KOPT-K1 (cell line): Measurements from ENCODE around the gene SETDB2.

Experiments
- H3K27ac ChIP-seq: fragments of 200-600 bp; sonication (generic); 2 replicates; pipeline ENCODE4 v1.5.1; 2016; ENCODE audit warnings: antibody characterized with exemption, mild to moderate bottlenecking, low read depth, low read length; ENCODE audit not compliant: poor library complexity, severe bottlenecking
- H3K36me3 ChIP-seq: fragments of 200-600 bp; sonication (generic); 2 replicates; pipeline ENCODE4 v1.5.1; 2017; ENCODE audit warnings: antibody characterized with exemption, mild to moderate bottlenecking, low read length, moderate library complexity; ENCODE audit not compliant: insufficient read depth
- H3K9me3 ChIP-seq: fragments of 200-600 bp; sonication (generic); 2 replicates; pipeline ENCODE4 v1.5.1; 2017; ENCODE audit warnings: antibody characterized with exemption, low read length, mild to moderate bottlenecking; ENCODE audit not compliant: insufficient read depth, poor library complexity, severe bottlenecking

The SETDB2 gene

DNA sequence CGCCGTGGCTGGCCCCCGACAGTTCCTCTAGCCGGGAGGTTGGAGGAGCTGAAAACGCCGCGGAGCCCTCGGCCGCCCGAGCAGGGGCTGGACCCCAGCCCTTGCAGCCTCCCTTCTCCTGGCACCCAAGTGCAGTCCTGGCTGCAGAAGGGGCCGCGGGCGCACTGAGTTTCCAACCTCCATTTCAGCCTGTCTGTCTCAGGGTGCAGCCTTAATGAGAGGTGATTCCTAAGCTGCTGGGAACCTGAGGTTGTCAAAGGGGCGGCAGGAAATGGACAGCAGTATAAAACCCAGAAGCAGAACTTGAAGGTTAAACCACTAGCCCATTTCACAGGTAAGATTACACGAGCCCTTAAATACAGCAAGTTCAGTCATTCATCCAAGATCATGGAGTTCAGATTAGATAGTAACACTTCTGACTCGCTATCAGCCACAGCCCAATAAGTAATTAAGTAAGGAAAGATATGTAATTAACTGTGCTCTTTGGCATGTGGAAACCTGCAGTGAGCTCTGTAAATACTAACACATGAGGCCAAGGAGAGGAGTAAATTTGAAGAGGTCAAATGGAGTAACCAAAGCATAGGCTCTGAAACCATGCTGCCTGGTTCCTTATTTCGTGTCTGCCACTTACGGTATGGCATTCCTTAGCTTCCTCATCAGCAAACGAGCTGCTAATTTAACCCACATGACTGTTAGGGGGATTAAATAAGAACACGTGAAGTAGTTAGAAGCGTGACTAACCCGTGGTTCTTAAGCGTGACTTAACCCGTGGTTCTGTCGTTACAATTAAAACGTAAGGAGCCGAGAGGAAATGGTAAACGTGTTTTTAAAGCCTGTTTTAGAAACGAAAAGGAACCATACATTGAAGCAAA, 686 bp downstream of the SETDB2 start:
- no peaks in the 10 kb centered on the region for H3K36me3 ChIP-seq
- peak overlapping the region; percentile 82 for H3K27ac ChIP-seq
- H3K9me3 ChIP-seq, result no peaks in the 10 kb centered on the region

DNA sequence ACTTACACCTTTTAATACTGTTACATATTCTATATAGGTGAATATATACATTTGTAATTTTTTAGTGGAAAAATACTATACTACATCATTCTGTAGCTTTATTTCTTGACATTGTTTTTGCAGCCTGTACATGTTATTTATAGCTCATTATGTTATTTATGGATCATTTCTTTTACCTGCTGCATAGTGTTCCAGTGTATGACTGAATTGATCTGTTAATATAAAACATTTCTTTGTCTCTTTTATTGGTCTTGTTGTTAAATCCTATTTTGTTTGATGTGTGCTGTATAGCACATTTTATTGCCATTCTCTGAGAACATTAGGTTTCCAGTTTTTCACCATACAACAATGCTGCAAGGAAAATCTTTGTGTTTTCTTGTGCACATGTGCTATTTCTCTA, 2.4 kb downstream of the SETDB2 start:
- no peaks in the 10 kb centered on the region for H3K9me3 ChIP-seq
- no peaks in the 10 kb centered on the region for H3K36me3 ChIP-seq
- no peak overlapping the region for H3K27ac ChIP-seq

DNA sequence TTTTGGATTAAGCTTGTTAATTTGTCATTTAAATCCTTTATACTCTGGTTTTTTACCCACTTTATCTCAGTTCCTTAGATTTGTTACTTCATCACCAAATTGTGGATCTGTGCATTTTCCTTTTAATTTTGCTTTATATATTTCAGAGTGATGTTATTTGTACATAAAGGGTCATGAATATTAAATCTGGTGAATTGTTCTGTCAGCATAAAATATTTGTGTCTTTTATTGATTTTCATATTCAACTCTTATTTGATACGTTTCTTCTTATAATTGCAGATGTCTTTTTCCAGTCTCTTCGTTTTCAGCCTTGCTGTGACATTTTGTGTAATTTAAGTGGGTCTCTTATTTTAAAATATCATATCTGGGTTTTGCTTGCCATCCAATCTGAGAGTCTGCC, 4.7 kb downstream of the SETDB2 start:
- Histone ChIP-seq H3K27ac (no peak overlapping the region), H3K36me3 (0 out of 2 replicates have a peak, but pooled peaks cover 4% of the 10 kb centered on the region), H3K9me3 (no peaks in the 10 kb centered on the region)

DNA sequence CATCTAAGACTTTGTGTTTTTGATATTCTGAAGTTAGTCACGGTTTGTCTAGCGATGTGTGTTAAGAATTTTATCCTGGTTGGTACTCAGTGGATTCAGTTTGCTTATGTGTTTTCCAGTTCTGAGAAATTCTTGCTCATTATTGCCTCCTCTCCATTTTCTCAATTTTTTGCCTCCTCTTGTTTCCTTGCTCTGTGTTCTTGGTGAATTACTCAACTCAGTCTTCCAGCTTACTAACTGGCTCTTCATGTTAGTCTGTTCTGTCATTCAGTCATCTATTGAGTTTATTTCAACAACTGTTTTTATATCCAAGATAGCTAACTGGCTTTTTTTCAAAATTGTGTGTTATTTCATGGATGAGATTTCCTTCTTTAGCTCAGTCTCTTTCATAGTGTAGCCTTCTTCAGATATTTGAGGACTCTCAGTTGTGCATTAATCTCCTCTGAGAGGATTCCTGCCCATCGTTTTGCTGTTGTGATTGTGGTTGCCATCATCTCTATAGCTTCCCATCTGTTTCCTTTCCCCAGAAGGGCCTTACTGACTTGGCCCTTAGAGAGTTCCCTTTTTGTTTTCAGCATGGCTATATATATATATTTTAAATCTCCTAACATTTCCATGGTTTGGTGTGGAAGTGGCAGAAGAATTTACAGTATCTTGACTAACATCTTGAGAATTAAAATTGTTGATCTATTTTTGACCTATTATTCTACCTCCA, 6.2 kb downstream of the SETDB2 start:
- H3K36me3 ChIP-seq, result 0 out of 2 replicates have a peak, but pooled peaks cover 4% of the 10 kb centered on the region
- H3K27ac ChIP-seq, result no peak overlapping the region
- H3K9me3 ChIP-seq, result no peaks in the 10 kb centered on the region

DNA sequence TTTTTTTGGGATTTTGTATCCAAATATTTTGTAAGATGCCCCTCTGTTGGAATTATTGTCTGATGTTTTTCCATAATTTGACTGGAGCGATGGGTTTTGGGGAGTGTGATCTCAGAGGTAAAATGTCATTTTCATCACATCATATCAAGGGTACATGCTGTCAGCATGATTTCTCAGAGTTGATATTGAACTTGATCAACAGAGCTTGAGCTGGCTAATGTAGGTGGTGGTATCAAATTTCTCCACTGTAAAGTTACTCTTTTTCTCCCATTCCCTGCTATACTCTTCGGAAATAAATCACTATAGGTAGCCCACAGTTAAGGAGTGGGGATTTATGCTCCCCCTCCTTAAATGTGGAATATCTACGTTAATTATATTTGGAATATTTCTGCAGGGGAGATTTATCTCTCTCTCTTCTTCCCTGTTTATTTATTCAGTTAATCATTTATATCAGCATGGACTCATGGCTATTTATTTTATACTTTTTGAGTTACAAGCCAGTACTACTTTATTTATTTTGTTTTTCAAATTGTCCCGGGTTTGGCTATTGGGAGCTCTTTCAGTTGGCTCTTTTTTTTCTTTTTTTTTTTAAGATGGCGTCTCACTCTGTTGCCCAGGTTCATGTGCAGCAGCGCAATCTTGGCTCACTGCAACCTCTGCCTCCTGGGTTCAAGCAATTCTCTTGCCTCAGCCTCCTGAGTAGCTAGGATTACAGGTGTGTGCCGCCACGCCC, 8.8 kb downstream of the SETDB2 start:
- Histone ChIP-seq H3K9me3 (no peaks in the 10 kb centered on the region), H3K36me3 (0 out of 2 replicates have a peak, but pooled peaks cover 4% of the 10 kb centered on the region), H3K27ac (no peak overlapping the region)

DNA sequence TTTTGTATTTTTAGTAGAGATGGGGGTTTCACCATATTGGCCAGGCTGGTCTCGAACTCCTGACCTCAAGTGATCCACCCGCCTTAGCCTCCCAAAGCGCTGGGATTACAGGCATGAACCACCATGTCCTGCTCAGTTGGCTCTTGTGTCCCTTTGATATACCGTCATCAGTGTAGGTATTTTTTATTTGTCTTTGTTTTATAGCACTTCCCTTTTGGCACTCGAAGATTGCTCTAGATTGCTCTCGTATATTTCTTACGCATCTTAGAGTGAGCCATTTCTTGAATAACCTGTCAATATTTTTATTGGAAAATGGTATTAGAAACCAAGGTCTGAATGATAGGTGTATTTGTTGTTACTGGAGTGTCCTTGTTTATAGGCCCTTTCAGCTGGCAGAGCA, 9.4 kb downstream of the SETDB2 start:
- Histone ChIP-seq H3K9me3 (no peaks in the 10 kb centered on the region), H3K27ac (no peak overlapping the region), H3K36me3 (0 out of 2 replicates have a peak, but pooled peaks cover 4% of the 10 kb centered on the region)

DNA sequence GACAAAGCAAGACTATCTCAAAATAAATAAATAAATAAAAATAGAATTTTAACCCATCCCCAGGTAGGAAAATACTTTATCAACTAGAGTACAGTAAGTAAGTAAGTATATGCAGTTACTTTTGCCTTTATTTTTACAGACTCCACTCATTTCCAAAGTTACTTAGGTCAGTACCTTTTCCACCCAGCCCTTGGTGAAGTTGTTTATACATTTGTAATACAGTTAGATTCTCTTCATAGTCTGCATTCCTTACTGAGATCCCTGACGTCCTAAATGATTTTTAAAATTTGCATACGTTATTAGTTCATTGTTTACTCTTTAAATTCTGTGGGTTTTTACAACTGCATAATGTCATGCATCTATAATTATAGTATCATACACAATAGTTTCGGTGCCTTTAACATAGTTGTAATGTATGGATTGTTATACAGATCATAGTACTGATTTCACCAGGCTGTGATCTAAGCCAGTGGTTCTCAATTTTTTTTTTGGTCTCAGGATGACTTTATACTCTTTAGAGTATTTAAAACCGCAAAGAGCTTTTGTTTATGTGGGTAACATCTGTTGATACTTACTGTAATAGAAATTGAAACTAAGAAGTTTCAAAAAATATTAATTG, 10.4 kb downstream of the SETDB2 start:
- Histone ChIP-seq H3K36me3 (0 out of 2 replicates have a peak, but pooled peaks cover 4% of the 10 kb centered on the region), H3K9me3 (no peaks in the 10 kb centered on the region), H3K27ac (no peak overlapping the region)

DNA sequence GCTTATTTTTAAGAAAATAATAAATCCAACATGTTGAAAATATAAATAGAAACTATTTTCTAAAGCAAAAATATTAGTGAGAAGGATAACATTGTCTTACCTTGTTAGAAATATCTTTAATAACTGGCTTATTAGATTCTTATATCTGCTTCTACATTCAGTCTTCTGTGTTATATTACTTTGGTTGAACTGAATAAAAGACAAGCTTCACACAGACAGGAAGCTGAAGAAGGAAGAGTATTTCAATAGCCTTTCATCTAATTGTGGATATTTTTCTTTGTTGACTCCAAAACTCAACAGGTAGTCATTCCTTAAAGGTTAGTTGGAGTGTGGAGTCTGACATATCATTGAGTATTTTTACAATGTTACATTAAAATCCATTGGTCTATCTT, 10.9 kb downstream of the SETDB2 start:
- H3K36me3 ChIP-seq, result 0 out of 2 replicates have a peak, but pooled peaks cover 4% of the 10 kb centered on the region
- no peaks in the 10 kb centered on the region for H3K9me3 ChIP-seq
- no peak overlapping the region for H3K27ac ChIP-seq

DNA sequence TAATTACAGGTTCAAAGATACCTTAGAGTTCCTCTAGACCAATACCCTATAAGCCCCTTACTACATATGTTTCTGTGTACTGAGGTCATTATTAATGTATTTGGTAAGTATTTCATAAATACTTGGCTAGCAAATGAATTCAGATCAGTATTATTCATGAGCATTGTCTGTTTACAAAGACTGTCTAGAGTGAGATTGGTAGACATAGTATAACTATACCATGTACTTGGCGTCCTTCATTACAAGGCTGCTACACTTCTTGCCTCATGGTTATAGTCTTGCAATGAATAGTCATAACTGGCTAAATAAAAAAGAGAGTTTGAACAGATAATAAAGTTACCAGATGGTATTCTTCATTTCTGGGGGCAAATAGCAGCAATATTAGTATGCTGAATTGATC, 12.1 kb downstream of the SETDB2 start:
- peaks cover 8% of the 10 kb centered on the region for H3K36me3 ChIP-seq

DNA sequence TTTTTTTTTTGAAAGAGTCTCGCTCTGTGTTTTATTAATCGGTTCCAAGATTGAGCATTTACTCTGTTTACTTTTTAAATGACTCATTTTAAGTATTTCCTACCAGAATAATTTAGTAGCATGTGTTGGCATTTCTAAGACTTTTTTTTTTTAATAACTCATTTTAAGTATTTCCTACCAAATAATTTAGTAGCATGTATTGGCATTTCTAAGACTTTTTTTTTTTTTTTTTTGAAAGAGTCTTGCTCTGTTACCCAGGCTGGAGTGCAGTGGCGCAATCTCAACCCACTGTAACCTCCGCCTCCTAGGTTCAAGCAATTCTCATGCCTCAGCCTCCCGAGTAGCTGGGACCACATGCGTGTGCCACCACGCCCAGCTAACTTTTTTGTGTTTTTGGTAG, 13.1 kb downstream of the SETDB2 start:
- H3K36me3 ChIP-seq, result peaks cover 18% of the 10 kb centered on the region
- no peak overlapping the region for H3K27ac ChIP-seq
- peaks cover 10% of the 10 kb centered on the region for H3K9me3 ChIP-seq

More for the DNA sequence above, 12.1 kb downstream of the SETDB2 start:
- Histone ChIP-seq H3K9me3 (no peaks in the 10 kb centered on the region), H3K27ac (no peak overlapping the region)

DNA sequence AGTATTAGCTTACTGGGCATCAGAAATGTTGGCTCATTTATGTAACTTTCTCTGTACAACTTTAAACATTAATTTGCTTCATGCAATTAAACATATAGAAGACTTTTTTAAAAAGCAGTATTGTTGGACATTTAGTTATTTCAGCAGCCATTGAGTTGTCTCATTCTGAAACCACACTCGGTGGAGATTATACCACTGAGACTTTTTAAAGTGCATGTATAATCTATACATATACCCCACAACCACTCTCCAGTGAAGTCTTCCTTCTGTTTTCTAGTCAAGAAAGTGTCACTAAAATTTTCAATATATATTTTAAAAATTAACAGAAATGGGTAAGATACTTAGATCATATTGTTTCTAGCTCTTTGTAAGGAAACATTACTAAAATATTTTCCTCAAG, 15.5 kb downstream of the SETDB2 start:
- Histone ChIP-seq H3K9me3 (peaks cover 26% of the 10 kb centered on the region), H3K36me3 (peaks cover 36% of the 10 kb centered on the region), H3K27ac (no peak overlapping the region)

DNA sequence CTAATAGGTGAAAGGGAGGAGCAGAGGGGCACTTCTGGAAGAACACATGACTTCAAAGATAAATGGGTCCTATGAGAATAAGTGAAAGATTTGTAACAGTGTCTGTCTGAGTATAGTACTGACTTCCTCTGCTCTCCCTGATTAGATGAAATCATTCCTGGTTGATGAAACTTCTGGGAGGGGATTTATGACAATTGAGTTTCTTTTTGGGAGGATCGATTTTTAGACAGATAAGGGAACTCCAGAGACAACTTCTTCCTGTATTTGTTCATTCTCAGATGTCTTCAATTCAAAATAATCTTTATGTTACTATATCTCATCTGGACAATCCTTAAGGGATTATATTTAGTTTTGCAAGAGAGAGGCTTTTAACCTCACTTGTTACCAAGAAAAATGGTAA, 20.0 kb downstream of the SETDB2 start:
- Histone ChIP-seq H3K36me3 (peaks cover 42% of the 10 kb centered on the region), H3K9me3 (peaks cover 26% of the 10 kb centered on the region), H3K27ac (no peak overlapping the region)

DNA sequence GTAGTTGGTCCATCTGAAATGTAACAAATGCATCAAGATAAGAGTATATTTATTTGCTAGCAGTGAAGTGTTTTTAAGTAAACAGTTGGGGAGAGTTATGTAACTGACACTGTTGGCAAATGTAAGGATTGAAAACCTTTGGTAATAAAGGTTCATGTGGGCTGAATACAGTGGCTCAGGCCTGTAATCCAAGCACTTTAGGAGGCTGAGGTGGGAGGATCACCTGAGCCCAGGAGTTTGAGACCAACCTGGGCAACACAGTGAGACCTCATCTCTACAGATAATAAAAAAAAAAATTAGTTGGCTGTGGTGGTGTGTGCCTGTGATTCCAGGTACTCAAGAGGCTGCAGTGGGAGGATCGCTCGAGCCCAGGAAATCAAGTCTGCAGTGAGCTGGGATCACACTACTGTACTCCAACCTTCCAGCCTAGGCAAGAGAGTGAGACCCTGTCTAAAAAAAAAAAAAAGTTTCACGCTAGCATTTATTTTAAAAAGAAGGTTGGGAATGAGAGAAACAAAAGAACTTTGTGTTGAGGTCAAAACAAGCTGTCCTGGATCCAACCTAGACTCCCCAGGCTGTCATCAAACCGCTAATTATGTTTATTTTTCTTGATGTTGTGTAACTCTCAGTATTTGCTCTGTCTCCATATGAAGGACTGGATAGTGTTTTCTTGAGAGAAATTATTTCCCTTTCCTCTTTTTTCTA, 20.7 kb downstream of the SETDB2 start:
- H3K27ac ChIP-seq, result no peak overlapping the region
- peaks cover 26% of the 10 kb centered on the region for H3K9me3 ChIP-seq

DNA sequence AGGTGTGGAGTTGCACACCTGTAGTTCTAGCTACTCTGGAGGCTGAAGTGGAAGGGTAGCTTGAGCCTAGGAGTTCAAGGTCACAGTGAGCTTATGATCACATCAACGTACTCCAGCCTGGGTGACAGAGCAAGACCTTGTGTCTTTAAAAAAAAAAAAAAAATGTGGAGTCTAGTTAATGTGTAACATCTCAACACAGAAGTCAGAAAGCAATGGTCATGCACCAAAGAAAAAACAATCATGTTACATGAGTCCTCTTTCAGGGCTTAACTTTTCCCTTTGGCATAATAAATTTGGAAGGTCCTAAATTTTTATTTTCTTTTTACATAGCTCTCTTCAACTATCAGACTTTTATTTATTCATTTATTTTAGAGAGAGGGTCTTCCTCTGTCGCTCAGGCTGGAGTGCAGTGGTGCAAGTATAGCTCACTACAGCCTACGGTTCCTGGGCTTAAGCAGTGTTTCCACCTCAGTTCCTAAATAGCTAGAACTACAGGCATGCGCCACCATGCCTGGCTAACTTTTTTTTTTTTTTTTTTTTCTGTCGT, 22.3 kb downstream of the SETDB2 start:
- Histone ChIP-seq H3K27ac (no peak overlapping the region), H3K36me3 (peaks cover 54% of the 10 kb centered on the region), H3K9me3 (peaks cover 25% of the 10 kb centered on the region)

More for the DNA sequence above, 20.7 kb downstream of the SETDB2 start:
- peaks cover 44% of the 10 kb centered on the region for H3K36me3 ChIP-seq
